DOHH2 (cell line): Measurements from ENCODE around the gene AMZ2.

ENCODE experiments used
- CTCF ChIP-seq: fragments of 200-600 bp; sonication (generic); IDR thresholded peaks from one replicate; pipeline ENCODE4 v1.5.1; 2014; ENCODE audit warnings: antibody characterized with exemption, mild to moderate bottlenecking, low read depth, low read length; ENCODE audit not compliant: poor library complexity, severe bottlenecking
- EZH2phosphoT487 ChIP-seq: fragments of 200-600 bp; sonication (generic); IDR thresholded peaks from 2 replicates; pipeline ENCODE4 v1.6.1; 2017; ENCODE audit warnings: borderline replicate concordance, mild to moderate bottlenecking, antibody characterized with exemption, low read length, moderate library complexity, mixed read lengths

- TF ChIP-seq CTCF (no peak), EZH2phosphoT487 (no peak)
Observed at GRCh38 chr17:68302666-68303065, 54.8 kb downstream of the AMZ2 start.
